NT2/D1 (cell line): ENCODE data around the gene PSKH1.
A peak's percentile ranks its signal among the peaks of the same experiment; 100 is the strongest.

ENCODE experiments used
- DNase-seq: peaks from one replicate; pipeline ENCODE4 v3.0.0-alpha.2; 2011; ENCODE audit warnings: low read depth, low spot score
- H3K27me3 ChIP-seq: 2 replicates; pipeline ENCODE4 v1.6.0; 2011; ENCODE audit warnings: mild to moderate bottlenecking; ENCODE audit not compliant: insufficient read length, insufficient read depth
- H3K36me3 ChIP-seq: 2 replicates; pipeline ENCODE4 v1.6.1; 2011; ENCODE audit warnings: mild to moderate bottlenecking, low read length, mixed read lengths; ENCODE audit not compliant: insufficient read depth, insufficient read length
- H3K4me1 ChIP-seq: 2 replicates; pipeline ENCODE4 v1.5.1; 2011; ENCODE audit not compliant: insufficient read depth, insufficient read length
- H3K4me3 ChIP-seq: 2 replicates; pipeline ENCODE4 v1.5.1; 2011; ENCODE audit warnings: low read depth; ENCODE audit not compliant: insufficient read length
- H3K9ac ChIP-seq: 2 replicates; pipeline ENCODE4 v1.6.0; 2011; ENCODE audit warnings: low read depth; ENCODE audit not compliant: insufficient read length
- H3K9me3 ChIP-seq: 2 replicates; pipeline ENCODE4 v1.5.1; 2011; ENCODE audit warnings: mild to moderate bottlenecking, low read length; ENCODE audit not compliant: insufficient read depth
- SUZ12 ChIP-seq: IDR thresholded peaks from 2 replicates; pipeline ENCODE4 v1.6.1; 2011; ENCODE audit not compliant: insufficient read length, insufficient read depth; ENCODE audit errors: extremely low read depth
- YY1 ChIP-seq: IDR thresholded peaks from 2 replicates; pipeline ENCODE4 v1.6.1; 2011; ENCODE audit not compliant: insufficient read length, insufficient read depth
- ZNF274 ChIP-seq: IDR thresholded peaks from 2 replicates; pipeline ENCODE4 v1.6.1; 2011; ENCODE audit warnings: mild to moderate bottlenecking, low read depth, low read length

PSKH1 gene

GRCh38 chr16:67928147-67928546, 35.1 kb downstream of the PSKH1 start:
- no peaks in the 10 kb centered on the region for H3K27me3 ChIP-seq
- H3K9ac ChIP-seq: peak overlapping the region; percentile 32
- TF ChIP-seq YY1: no peak
- TF ChIP-seq ZNF274: no peak
- no peak overlapping the region for H3K4me3 ChIP-seq
- H3K36me3 ChIP-seq: peaks cover 75% of the 10 kb centered on the region
- no peak for DNase-seq
- no peaks in the 10 kb centered on the region for H3K9me3 ChIP-seq
- peaks cover 21% of the 10 kb centered on the region for H3K4me1 ChIP-seq

DNA sequence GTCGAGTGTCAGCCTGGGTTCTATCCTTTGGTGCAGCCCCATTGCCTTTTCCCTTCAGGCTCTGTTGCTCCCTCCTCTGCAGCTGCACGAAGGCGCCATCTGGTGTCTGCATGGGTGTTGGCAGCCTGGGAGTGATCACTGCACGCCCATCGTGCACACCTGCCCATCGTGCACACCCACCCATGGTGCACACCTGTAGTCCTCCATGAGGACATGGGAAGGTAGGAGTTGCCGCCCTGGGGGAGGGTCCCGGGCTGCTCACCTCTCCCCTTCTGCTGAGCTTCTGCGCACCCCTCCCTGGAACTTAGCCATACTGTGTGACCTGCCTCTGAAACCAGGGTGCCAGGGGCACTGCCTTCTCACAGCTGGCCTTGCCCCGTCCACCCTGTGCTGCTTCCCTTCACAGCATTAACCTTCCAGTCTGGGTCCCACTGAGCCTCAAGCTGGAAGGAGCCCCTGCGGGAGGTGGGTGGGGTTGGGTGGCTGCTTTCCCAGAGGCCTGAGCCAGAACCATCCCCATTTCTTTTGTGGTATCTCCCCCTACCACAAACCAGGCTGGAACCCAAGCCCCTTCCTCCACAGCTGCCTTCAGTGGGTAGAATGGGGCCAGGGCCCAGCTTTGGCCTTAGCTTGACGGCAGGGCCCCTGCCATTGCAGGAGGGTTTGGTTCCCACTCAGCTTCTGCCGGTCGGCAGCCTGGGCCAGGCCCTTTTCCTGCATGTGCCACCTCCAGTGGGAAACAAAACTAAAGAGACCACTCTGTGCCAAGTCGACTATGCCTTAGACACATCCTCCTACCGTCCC, 35.7 kb downstream of the PSKH1 start:
- TF ChIP-seq YY1 (no peak), ZNF274 (no peak), SUZ12 (no peak)
- Histone ChIP-seq H3K9ac (no peak overlapping the region), H3K36me3 (peaks cover 71% of the 10 kb centered on the region), H3K9me3 (no peaks in the 10 kb centered on the region), H3K27me3 (no peaks in the 10 kb centered on the region), H3K4me1 (peaks cover 21% of the 10 kb centered on the region), H3K4me3 (no peak overlapping the region)
- no peak for DNase-seq

GRCh38 chr16:67930191-67930590, 37.1 kb downstream of the PSKH1 start:
- Histone ChIP-seq H3K9me3 (no peaks in the 10 kb centered on the region), H3K4me1 (peaks cover 32% of the 10 kb centered on the region), H3K27me3 (no peaks in the 10 kb centered on the region), H3K9ac (no peak overlapping the region), H3K4me3 (no peak overlapping the region), H3K36me3 (peaks cover 69% of the 10 kb centered on the region)
- DNase-seq: no peak
- TF ChIP-seq YY1 (no peak), ZNF274 (no peak), SUZ12 (no peak)

- Histone ChIP-seq H3K9me3 (no peaks in the 10 kb centered on the region), H3K9ac (no peak overlapping the region), H3K4me1 (peaks cover 28% of the 10 kb centered on the region), H3K36me3 (peaks cover 69% of the 10 kb centered on the region), H3K4me3 (no peak overlapping the region), H3K27me3 (no peaks in the 10 kb centered on the region)
- no peak for TF ChIP-seq ZNF274
- no peak for TF ChIP-seq SUZ12
- no peak for TF ChIP-seq YY1
- DNase-seq: no peak
Observed at GRCh38 chr16:67930678-67931211, 37.7 kb downstream of the PSKH1 start.

DNA sequence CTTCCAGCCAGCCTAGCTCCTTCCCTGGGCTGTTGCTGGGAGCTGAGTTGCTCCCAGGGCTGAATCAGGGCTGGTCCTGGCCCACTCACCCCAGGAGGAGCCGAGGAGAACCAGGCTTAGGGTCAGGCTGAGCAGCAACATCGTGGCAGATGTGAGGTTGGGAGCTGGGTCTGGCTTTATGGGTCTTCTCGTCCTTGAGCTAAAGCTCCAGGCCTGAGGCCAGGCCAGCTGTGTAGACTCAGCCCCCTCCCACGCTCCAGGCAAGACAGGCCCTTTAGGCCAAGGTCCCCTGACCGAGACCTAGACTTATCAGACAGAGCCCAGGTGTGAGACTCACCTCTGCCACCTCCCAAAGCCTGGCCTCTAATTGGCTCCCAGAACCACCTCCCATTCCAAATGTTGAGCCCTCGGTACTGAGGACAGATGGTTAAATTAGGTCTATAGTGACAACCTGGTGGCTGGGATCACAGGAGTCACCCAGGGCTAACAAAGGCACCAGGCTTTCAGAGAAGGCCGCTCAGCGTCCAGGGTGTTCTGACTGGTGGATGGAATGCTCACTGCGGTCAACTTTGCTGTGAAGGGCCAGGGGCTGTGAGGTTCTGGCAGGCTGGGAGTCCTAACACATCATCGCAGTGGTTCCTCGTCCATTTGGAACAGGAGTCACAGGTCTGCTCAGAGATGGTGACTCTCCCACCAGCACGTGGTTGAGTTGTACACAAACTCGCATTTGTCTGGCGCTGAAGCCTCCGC, 38.8 kb downstream of the PSKH1 start, which contains the start of gene CTRL:
Gene CTRL (minus strand): TSS at position 151 of the 750 bp plus-strand sequence. CDS start 10 bp downstream, at position 141.
- Histone ChIP-seq H3K4me3 (no peak within 1 kb of the TSS), H3K9me3 (no peaks in the 10 kb centered on the region), H3K27me3 (no peaks in the 10 kb centered on the region), H3K36me3 (peaks cover 66% of the 10 kb centered on the region), H3K4me1 (peaks cover 23% of the 10 kb centered on the region), H3K9ac (no peak within 1 kb of the TSS)
- no peak for DNase-seq
- TF ChIP-seq YY1: no peak
- no peak for TF ChIP-seq ZNF274
- no peak for TF ChIP-seq SUZ12

- H3K9me3 ChIP-seq: no peaks in the 10 kb centered on the region
- peaks cover 23% of the 10 kb centered on the region for H3K4me1 ChIP-seq
Observed at GRCh38 chr16:67932462-67932840, 39.4 kb downstream of the PSKH1 start.

GRCh38 chr16:67933805-67934204, 40.8 kb downstream of the PSKH1 start:
- Histone ChIP-seq H3K4me3 (no peak overlapping the region), H3K9ac (no peak overlapping the region), H3K9me3 (no peaks in the 10 kb centered on the region), H3K36me3 (peaks cover 49% of the 10 kb centered on the region), H3K27me3 (no peaks in the 10 kb centered on the region), H3K4me1 (peaks cover 17% of the 10 kb centered on the region)
- no peak for DNase-seq
- TF ChIP-seq SUZ12 (no peak), YY1 (no peak), ZNF274 (no peak)

More at GRCh38 chr16:67932462-67932840, 39.4 kb downstream of the PSKH1 start:
- Histone ChIP-seq H3K9ac (no peak overlapping the region), H3K27me3 (no peaks in the 10 kb centered on the region), H3K36me3 (peaks cover 61% of the 10 kb centered on the region), H3K4me3 (no peak overlapping the region)
- DNase-seq: no peak
- TF ChIP-seq ZNF274 (no peak), YY1 (no peak), SUZ12 (no peak)
